Osteoblast (primary cell): ENCODE results near the gene PAX5. TPM values are rescaled to one million over a fixed set of nuclear protein-coding genes. Genes with fewer than 3 reads are reported as not detected.

Experiments
- DNase-seq: peaks from one replicate; pipeline ENCODE4 v3.0.0; 2011; ENCODE audit warnings: low spot score, mixed read lengths; ENCODE audit not compliant: insufficient read length; ENCODE audit errors: missing footprints
- H2AFZ ChIP-seq: 2 replicates; pipeline ENCODE4 v1.6.0; 2011; ENCODE audit warnings: mild to moderate bottlenecking, low read length
- H3K27ac ChIP-seq: 2 replicates; pipeline ENCODE4 v1.5.1; 2011; ENCODE audit warnings: mild to moderate bottlenecking, low read depth, low read length, moderate library complexity
- H3K27me3 ChIP-seq: 2 replicates; pipeline ENCODE4 v1.6.0; 2012; ENCODE audit warnings: mild to moderate bottlenecking, control low read depth, inconsistent platforms, low read length, moderate library complexity; ENCODE audit not compliant: insufficient read depth
- H3K36me3 ChIP-seq: 2 replicates; pipeline ENCODE4 v1.5.1; 2011; ENCODE audit warnings: mild to moderate bottlenecking, low read length, control low read depth, moderate library complexity; ENCODE audit not compliant: insufficient read depth
- H3K4me1 ChIP-seq: 2 replicates; pipeline ENCODE4 v1.5.1; 2011; ENCODE audit warnings: mild to moderate bottlenecking, low read length, control low read depth, moderate library complexity; ENCODE audit not compliant: insufficient read depth
- H3K4me2 ChIP-seq: 2 replicates; pipeline ENCODE4 v1.6.0; 2011; ENCODE audit warnings: mild to moderate bottlenecking, low read length; ENCODE audit not compliant: insufficient read depth
- H3K4me3 ChIP-seq: fragments of 200-600 bp; sonication (generic); 3 replicates; pipeline ENCODE4 v1.5.1; 2012; ENCODE audit warnings: mild to moderate bottlenecking, low read length, inconsistent platforms; ENCODE audit not compliant: insufficient read depth
- H3K79me2 ChIP-seq: 2 replicates; pipeline ENCODE4 v1.6.0; 2012; ENCODE audit warnings: mild to moderate bottlenecking, low read length, control low read depth, inconsistent platforms; ENCODE audit not compliant: insufficient read depth
- H3K9me3 ChIP-seq: 2 replicates; pipeline ENCODE4 v1.5.1; 2011; ENCODE audit warnings: low read depth, low read length, control low read depth
- H4K20me1 ChIP-seq: 2 replicates; pipeline ENCODE4 v1.6.0; 2012; ENCODE audit warnings: mild to moderate bottlenecking, low read length, control low read depth; ENCODE audit not compliant: insufficient read depth
- CTCF ChIP-seq: IDR thresholded peaks from 2 replicates; pipeline ENCODE4 v1.5.1; 2011; ENCODE audit warnings: mild to moderate bottlenecking, low read depth, low read length, moderate library complexity; ENCODE audit errors: extremely low read depth
- total RNA-seq: library from RNA; depleted of rRNA; stranded (reverse); fragments of >200 nt; gene quantifications from 2 replicates; pipeline ENCODE4 v1.2.3, GENCODE V29; 2012

The PAX5 gene
- total RNA-seq, 1 donor: not detected

GRCh38 chr9:36823934-36824333 lies 210.1 kb downstream of the PAX5 start:
- no peaks in the 10 kb centered on the region for H3K9me3 ChIP-seq
- no peak for DNase-seq
- H3K27ac ChIP-seq: no peak overlapping the region
- H3K36me3 ChIP-seq: no peaks in the 10 kb centered on the region
- H3K4me1 ChIP-seq: no peaks in the 10 kb centered on the region
- H3K27me3 ChIP-seq: peaks cover 49% of the 10 kb centered on the region
- no peak overlapping the region for H3K4me3 ChIP-seq
- no peak overlapping the region for H2AFZ ChIP-seq
- H3K79me2 ChIP-seq: no peaks in the 10 kb centered on the region
- no peak overlapping the region for H3K4me2 ChIP-seq
- TF ChIP-seq CTCF: no peak
- H4K20me1 ChIP-seq: no peaks in the 10 kb centered on the region

GRCh38 chr9:36823466-36823865 lies 210.6 kb downstream of the PAX5 start:
- TF ChIP-seq CTCF: no peak
- Histone ChIP-seq H3K4me2 (no peak overlapping the region), H3K27ac (no peak overlapping the region), H3K9me3 (no peaks in the 10 kb centered on the region), H3K4me3 (no peak overlapping the region), H3K79me2 (no peaks in the 10 kb centered on the region), H3K4me1 (no peaks in the 10 kb centered on the region), H2AFZ (no peak overlapping the region), H4K20me1 (no peaks in the 10 kb centered on the region), H3K27me3 (peaks cover 49% of the 10 kb centered on the region), H3K36me3 (no peaks in the 10 kb centered on the region)
- peak; percentile 76 for DNase-seq

- no peaks in the 10 kb centered on the region for H3K4me1 ChIP-seq
- H2AFZ ChIP-seq: no peak overlapping the region
- H3K4me2 ChIP-seq: no peak overlapping the region
- peaks cover 52% of the 10 kb centered on the region for H3K27me3 ChIP-seq
- no peaks in the 10 kb centered on the region for H3K79me2 ChIP-seq
- no peaks in the 10 kb centered on the region for H4K20me1 ChIP-seq
- no peak for TF ChIP-seq CTCF
- no peak overlapping the region for H3K4me3 ChIP-seq
- H3K9me3 ChIP-seq: no peaks in the 10 kb centered on the region
- no peak overlapping the region for H3K27ac ChIP-seq
- H3K36me3 ChIP-seq: no peaks in the 10 kb centered on the region
- no peak for DNase-seq
Measured at GRCh38 chr9:36822201-36822600, 211.9 kb downstream of the PAX5 start.

- Histone ChIP-seq H3K4me2 (no peak overlapping the region), H3K9me3 (no peaks in the 10 kb centered on the region), H4K20me1 (no peaks in the 10 kb centered on the region), H3K27ac (no peak overlapping the region), H3K79me2 (no peaks in the 10 kb centered on the region), H3K27me3 (peaks cover 56% of the 10 kb centered on the region), H3K4me3 (no peak overlapping the region), H2AFZ (no peak overlapping the region), H3K4me1 (no peaks in the 10 kb centered on the region), H3K36me3 (no peaks in the 10 kb centered on the region)
- peak; percentile 86 for DNase-seq
- no peak for TF ChIP-seq CTCF
Measured at GRCh38 chr9:36820392-36820861, 213.6 kb downstream of the PAX5 start.
